Endothelial cell (in vitro differentiated cells): ENCODE results near the gene STMND1. TPM values are rescaled to one million over a fixed set of nuclear protein-coding genes. Genes with fewer than 3 reads are reported as not detected.

Source experiments
- DNase-seq: peaks from one replicate; pipeline ENCODE4 v3.0.0; 2021; ENCODE audit warnings: low spot score
- H3K27ac Mint-ChIP-seq: one replicate; pipeline ENCODE4 v1.8.0; 2021; ENCODE audit warnings: mixed read lengths, inconsistent platforms; ENCODE audit not compliant: unreplicated experiment
- H3K27me3 Mint-ChIP-seq: one replicate; pipeline ENCODE4 v1.8.0; 2021; ENCODE audit warnings: mild to moderate bottlenecking, moderate library complexity, mixed read lengths, inconsistent platforms; ENCODE audit not compliant: unreplicated experiment
- H3K36me3 Mint-ChIP-seq: one replicate; pipeline ENCODE4 v1.8.0; 2021; ENCODE audit warnings: mild to moderate bottlenecking, low read depth, mixed read lengths, inconsistent platforms; ENCODE audit not compliant: unreplicated experiment
- H3K4me1 Mint-ChIP-seq: one replicate; pipeline ENCODE4 v1.8.0; 2021; ENCODE audit warnings: mild to moderate bottlenecking, mixed read lengths, inconsistent platforms; ENCODE audit not compliant: unreplicated experiment
- H3K4me3 Mint-ChIP-seq: one replicate; pipeline ENCODE4 v1.8.0; 2021; ENCODE audit warnings: mild to moderate bottlenecking, mixed read lengths, inconsistent platforms; ENCODE audit not compliant: unreplicated experiment
- H3K9me3 Mint-ChIP-seq: one replicate; pipeline ENCODE4 v1.8.0; 2021; ENCODE audit warnings: mixed read lengths, inconsistent platforms; ENCODE audit not compliant: unreplicated experiment
- total RNA-seq: library from RNA; stranded (reverse); fragmentation: NEBNext Ultra II Directional; extraction: Animal tissue kit (Norgen Biotek cat#: 25700); gene quantifications from one replicate; pipeline ENCODE4 v1.2.1, GENCODE V29; 2021; ENCODE audit not compliant: unreplicated experiment
- TF ChIP-seq, protein P1 (sequence below): fragments of 200-600 bp; sonication (generic); IDR thresholded peaks from one replicate; pipeline ENCODE4 v1.5.0; 2021; ENCODE audit warnings: antibody characterized with exemption; ENCODE audit not compliant: unreplicated experiment

STMND1 gene
- total RNA-seq, 1 donor from 2014 or later = not detected

DNA sequence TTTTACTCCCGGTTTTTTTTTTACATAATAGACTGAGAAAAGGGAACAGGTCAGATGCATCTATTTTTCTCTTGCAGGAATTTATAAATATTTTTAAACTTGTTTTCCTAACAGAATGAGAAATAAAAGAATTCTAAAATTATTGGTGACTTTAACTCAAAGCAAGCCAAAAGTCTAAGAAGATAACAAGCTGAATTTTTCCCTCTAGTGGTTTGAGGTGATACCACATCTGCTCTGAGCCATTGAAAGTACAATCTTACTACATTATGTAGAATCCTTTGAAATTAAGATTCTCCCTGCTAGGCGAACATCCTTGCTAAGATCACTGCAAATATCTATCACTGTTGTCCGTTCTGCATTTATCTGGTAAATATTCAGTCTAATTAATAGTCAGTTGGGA, 10.7 kb upstream of the STMND1 start:
- Mint-ChIP-seq H3K4me1 (no peaks in the 10 kb centered on the region), H3K4me3 (no peak overlapping the region), H3K27ac (no peak overlapping the region), H3K9me3 (no peaks in the 10 kb centered on the region), H3K27me3 (peaks cover 1% of the 10 kb centered on the region), H3K36me3 (no peaks in the 10 kb centered on the region)
- TF ChIP-seq, protein P1, sequence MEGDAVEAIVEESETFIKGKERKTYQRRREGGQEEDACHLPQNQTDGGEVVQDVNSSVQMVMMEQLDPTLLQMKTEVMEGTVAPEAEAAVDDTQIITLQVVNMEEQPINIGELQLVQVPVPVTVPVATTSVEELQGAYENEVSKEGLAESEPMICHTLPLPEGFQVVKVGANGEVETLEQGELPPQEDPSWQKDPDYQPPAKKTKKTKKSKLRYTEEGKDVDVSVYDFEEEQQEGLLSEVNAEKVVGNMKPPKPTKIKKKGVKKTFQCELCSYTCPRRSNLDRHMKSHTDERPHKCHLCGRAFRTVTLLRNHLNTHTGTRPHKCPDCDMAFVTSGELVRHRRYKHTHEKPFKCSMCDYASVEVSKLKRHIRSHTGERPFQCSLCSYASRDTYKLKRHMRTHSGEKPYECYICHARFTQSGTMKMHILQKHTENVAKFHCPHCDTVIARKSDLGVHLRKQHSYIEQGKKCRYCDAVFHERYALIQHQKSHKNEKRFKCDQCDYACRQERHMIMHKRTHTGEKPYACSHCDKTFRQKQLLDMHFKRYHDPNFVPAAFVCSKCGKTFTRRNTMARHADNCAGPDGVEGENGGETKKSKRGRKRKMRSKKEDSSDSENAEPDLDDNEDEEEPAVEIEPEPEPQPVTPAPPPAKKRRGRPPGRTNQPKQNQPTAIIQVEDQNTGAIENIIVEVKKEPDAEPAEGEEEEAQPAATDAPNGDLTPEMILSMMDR = peak; percentile 66
- no peak for DNase-seq

DNA sequence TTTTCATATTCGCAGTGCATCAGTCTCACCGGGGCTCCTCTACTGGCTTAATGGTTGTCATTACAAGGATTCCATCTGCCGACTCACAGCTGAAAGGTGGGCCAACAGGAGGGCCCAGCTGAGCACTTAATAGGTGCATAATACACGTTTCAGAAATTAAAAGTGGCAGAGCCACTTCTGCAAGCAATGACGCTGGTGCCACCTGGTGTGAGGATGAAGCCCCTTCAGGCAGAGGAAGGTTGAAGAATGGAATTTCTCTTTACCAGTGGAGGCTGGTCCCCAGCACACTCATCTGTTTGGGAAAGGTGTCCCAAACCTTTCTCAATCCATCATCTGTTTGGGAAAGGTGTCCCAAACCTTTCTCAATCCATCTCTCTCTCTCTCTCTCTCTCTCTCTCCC, 8.2 kb upstream of the STMND1 start:
- H3K27me3 Mint-ChIP-seq = peaks cover 1% of the 10 kb centered on the region
- H3K9me3 Mint-ChIP-seq = no peaks in the 10 kb centered on the region
- TF ChIP-seq, protein P1 = peak; percentile 20
- no peak for DNase-seq
- H3K27ac Mint-ChIP-seq = no peak overlapping the region
- H3K4me3 Mint-ChIP-seq = no peak overlapping the region
- no peaks in the 10 kb centered on the region for H3K36me3 Mint-ChIP-seq
- H3K4me1 Mint-ChIP-seq = no peaks in the 10 kb centered on the region

DNA sequence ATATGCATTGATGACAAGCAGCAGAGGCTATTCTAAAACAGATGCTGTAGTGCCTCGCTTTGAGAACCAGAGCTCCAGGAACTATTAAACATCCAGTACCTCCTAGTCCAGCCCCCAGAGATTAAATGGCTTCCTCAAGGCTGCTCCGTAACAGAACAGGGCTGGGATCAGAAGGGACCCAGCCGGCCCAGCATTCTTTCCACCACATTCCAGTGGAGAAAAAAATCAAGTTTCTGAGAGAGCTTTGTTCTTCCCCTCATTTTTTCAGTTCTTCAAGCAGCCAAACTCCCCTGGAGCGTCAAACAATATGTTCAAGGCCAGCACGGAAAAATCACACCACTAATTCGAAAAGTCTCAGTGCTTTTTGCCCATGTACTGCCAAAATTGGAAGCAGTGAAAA, 5.8 kb upstream of the STMND1 start:
- no peak overlapping the region for H3K4me3 Mint-ChIP-seq
- H3K9me3 Mint-ChIP-seq = no peaks in the 10 kb centered on the region
- TF ChIP-seq, protein P1 = no peak
- no peak overlapping the region for H3K27ac Mint-ChIP-seq
- no peak for DNase-seq
- no peaks in the 10 kb centered on the region for H3K4me1 Mint-ChIP-seq
- H3K36me3 Mint-ChIP-seq = no peaks in the 10 kb centered on the region
- peaks cover 4% of the 10 kb centered on the region for H3K27me3 Mint-ChIP-seq

DNA sequence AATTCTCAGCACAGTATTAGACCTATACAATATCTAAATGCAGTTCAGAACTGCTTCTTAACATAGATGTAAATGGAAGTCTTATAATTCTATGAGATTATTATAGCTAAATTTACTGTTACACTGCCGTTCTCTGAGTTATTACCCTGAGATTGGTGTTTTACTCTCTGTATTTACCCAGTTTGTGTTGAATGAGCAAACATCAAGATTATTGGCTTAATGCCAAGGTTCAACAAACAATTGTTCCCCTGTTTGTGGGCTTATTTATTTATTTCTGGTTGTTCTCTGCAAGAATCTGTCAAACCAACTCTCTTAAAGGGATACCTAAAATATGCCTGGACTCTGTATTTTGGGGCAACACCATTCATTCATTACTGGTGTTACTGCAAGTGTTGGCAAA, 5.2 kb upstream of the STMND1 start:
- no peak overlapping the region for H3K4me3 Mint-ChIP-seq
- no peaks in the 10 kb centered on the region for H3K4me1 Mint-ChIP-seq

DNA sequence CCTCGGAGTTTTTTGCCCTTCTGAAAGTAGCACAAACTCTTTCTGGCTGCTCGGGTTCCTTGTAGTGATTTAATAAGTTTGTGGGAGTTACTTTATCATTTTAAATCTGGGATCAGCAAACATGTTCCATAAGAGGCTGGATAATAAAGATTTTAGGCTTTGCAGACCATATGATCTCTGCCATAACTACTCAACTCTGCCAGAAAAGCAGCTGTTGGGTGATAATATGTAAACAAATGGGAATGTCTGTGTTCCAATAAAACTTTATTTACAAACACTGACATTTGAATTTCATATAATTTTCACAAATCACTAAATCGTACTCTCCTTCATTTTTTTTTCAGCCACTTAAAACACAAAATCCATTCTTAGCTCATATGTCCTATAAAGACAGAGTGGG, 3.9 kb upstream of the STMND1 start:
- DNase-seq = no peak
- Mint-ChIP-seq H3K4me1 (no peaks in the 10 kb centered on the region), H3K27ac (no peak overlapping the region), H3K36me3 (no peaks in the 10 kb centered on the region), H3K9me3 (no peaks in the 10 kb centered on the region), H3K4me3 (no peak overlapping the region), H3K27me3 (peaks cover 9% of the 10 kb centered on the region)
- TF ChIP-seq, protein P1 = no peak

More for the DNA sequence above, 5.2 kb upstream of the STMND1 start:
- TF ChIP-seq, protein P1 = no peak
- peaks cover 7% of the 10 kb centered on the region for H3K27me3 Mint-ChIP-seq
- H3K27ac Mint-ChIP-seq = no peak overlapping the region
- H3K9me3 Mint-ChIP-seq = no peaks in the 10 kb centered on the region
- no peaks in the 10 kb centered on the region for H3K36me3 Mint-ChIP-seq
- DNase-seq = no peak
